WTC11 (cell line): ENCODE measurements around the gene NAT16.

ENCODE experiments used
- HMGA2 ChIP-seq: fragments of 250-450 bp; sonication (Bioruptor Pico); IDR thresholded peaks from 2 replicates; pipeline ENCODE4 v1.4.0; 2021; ENCODE audit warnings: mild to moderate bottlenecking, moderate library complexity
- MYBL2 ChIP-seq: sonication (generic); formaldehyde crosslinking; IDR thresholded peaks from 2 replicates; pipeline ENCODE4 v1.8.1; 2023; ENCODE audit warnings: mild to moderate bottlenecking, moderate library complexity, missing genetic modification reagents
- NFYB ChIP-seq: sonication (generic); formaldehyde crosslinking; conservative IDR thresholded peaks from 2 replicates; pipeline ENCODE4 v1.8.0; 2022; ENCODE audit warnings: low read depth, missing genetic modification reagents
- NR2C2 ChIP-seq: sonication (generic); formaldehyde crosslinking; IDR thresholded peaks from 2 replicates; pipeline ENCODE4 v1.8.0; 2022; ENCODE audit warnings: mild to moderate bottlenecking, missing genetic modification reagents
- NR3C1 ChIP-seq: sonication (generic); formaldehyde crosslinking; conservative IDR thresholded peaks from 2 replicates; pipeline ENCODE4 v1.8.1; 2023; ENCODE audit warnings: low read depth, mild to moderate bottlenecking, missing genetic modification reagents
- SOX15 ChIP-seq: fragments of 250-450 bp; sonication (Bioruptor Pico); IDR thresholded peaks from 2 replicates; pipeline ENCODE4 v1.9.0; 2021; ENCODE audit warnings: mild to moderate bottlenecking
- TCF7 ChIP-seq: sonication (generic); formaldehyde crosslinking; IDR thresholded peaks from 2 replicates; pipeline ENCODE4 v1.8.0; 2022; ENCODE audit warnings: mild to moderate bottlenecking, low read depth, missing genetic modification reagents, moderate library complexity
- TEAD4 ChIP-seq: sonication (generic); formaldehyde crosslinking; IDR thresholded peaks from 2 replicates; pipeline ENCODE4 v1.8.0; 2022; ENCODE audit warnings: mild to moderate bottlenecking, missing genetic modification reagents
- ZNF232 ChIP-seq: sonication (generic); formaldehyde crosslinking; IDR thresholded peaks from 2 replicates; pipeline ENCODE4 v1.8.0; 2022; ENCODE audit warnings: mild to moderate bottlenecking, missing genetic modification reagents
- TF ChIP-seq, protein P1 (sequence below): sonication (generic); formaldehyde crosslinking; IDR thresholded peaks from 2 replicates; pipeline ENCODE4 v1.8.0; 2023; ENCODE audit warnings: missing genetic modification reagents, mild to moderate bottlenecking, borderline replicate concordance
- TF ChIP-seq, protein P2 (sequence below): fragments of 250-450 bp; sonication (Bioruptor Pico); IDR thresholded peaks from 2 replicates; pipeline ENCODE4 v1.9.0; 2021; ENCODE audit warnings: mild to moderate bottlenecking
- TF ChIP-seq, protein P3 (sequence below): fragments of 200-600 bp; IDR thresholded peaks from 2 replicates; pipeline ENCODE4 v1.8.0; 2022; ENCODE audit warnings: antibody characterized with exemption

DNA sequence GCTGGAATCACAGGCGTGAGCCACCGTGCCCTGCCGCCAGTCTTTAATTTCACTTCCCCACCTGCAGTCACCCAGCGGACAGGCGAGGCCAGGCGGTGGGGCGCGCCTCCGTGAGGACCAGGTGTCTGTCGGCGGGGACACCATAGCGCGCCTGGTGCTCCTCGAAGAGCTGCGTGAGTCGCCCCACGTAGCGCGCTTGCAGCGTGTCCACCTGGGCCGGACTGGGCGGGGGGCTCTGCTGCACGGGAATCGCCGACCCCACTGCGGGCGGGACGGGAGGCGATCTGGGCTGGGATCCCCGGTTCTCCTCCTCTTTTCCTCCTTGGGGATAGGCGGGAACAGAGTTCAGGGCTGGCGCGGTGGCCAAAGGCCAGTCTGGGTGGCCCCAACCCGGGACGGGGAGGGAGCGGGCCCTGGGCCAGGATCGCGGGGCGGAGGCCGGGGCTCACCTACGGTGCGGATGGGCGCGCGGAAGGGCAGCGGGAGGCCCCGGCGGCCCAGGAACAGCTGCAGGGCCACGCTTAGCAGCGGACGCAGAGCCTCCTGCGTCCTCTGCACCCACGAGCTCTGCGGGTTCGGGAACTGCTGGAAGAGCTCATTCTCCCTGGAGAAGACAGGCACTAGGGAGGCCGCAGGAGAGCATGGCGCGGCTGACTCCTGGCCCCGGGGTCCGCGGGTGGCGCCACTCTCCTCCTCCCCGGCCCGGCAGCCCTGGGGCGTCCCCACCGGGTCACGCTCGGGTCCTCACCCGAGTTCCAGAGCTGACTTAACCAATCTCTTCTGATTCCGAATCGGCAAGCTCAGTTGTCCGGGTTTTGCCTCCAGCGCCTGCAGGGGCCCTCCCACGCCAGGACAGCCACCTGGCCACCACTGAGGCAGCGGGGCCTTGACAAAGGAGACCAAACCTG is 21.9 kb upstream of the NAT16 start:
- TF ChIP-seq, protein P1, sequence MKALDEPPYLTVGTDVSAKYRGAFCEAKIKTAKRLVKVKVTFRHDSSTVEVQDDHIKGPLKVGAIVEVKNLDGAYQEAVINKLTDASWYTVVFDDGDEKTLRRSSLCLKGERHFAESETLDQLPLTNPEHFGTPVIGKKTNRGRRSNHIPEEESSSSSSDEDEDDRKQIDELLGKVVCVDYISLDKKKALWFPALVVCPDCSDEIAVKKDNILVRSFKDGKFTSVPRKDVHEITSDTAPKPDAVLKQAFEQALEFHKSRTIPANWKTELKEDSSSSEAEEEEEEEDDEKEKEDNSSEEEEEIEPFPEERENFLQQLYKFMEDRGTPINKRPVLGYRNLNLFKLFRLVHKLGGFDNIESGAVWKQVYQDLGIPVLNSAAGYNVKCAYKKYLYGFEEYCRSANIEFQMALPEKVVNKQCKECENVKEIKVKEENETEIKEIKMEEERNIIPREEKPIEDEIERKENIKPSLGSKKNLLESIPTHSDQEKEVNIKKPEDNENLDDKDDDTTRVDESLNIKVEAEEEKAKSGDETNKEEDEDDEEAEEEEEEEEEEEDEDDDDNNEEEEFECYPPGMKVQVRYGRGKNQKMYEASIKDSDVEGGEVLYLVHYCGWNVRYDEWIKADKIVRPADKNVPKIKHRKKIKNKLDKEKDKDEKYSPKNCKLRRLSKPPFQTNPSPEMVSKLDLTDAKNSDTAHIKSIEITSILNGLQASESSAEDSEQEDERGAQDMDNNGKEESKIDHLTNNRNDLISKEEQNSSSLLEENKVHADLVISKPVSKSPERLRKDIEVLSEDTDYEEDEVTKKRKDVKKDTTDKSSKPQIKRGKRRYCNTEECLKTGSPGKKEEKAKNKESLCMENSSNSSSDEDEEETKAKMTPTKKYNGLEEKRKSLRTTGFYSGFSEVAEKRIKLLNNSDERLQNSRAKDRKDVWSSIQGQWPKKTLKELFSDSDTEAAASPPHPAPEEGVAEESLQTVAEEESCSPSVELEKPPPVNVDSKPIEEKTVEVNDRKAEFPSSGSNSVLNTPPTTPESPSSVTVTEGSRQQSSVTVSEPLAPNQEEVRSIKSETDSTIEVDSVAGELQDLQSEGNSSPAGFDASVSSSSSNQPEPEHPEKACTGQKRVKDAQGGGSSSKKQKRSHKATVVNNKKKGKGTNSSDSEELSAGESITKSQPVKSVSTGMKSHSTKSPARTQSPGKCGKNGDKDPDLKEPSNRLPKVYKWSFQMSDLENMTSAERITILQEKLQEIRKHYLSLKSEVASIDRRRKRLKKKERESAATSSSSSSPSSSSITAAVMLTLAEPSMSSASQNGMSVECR (CRISPR knock-in tag), result 0 out of 2 replicates have a peak, but pooled peaks have one; percentile 17
- no peak for TF ChIP-seq MYBL2
- 0 out of 2 replicates have a peak, but pooled peaks have one; percentile 56 for TF ChIP-seq NR3C1 (CRISPR knock-in tag)
- TF ChIP-seq ZNF232 (CRISPR knock-in tag), result no peak
- TF ChIP-seq, protein P2, sequence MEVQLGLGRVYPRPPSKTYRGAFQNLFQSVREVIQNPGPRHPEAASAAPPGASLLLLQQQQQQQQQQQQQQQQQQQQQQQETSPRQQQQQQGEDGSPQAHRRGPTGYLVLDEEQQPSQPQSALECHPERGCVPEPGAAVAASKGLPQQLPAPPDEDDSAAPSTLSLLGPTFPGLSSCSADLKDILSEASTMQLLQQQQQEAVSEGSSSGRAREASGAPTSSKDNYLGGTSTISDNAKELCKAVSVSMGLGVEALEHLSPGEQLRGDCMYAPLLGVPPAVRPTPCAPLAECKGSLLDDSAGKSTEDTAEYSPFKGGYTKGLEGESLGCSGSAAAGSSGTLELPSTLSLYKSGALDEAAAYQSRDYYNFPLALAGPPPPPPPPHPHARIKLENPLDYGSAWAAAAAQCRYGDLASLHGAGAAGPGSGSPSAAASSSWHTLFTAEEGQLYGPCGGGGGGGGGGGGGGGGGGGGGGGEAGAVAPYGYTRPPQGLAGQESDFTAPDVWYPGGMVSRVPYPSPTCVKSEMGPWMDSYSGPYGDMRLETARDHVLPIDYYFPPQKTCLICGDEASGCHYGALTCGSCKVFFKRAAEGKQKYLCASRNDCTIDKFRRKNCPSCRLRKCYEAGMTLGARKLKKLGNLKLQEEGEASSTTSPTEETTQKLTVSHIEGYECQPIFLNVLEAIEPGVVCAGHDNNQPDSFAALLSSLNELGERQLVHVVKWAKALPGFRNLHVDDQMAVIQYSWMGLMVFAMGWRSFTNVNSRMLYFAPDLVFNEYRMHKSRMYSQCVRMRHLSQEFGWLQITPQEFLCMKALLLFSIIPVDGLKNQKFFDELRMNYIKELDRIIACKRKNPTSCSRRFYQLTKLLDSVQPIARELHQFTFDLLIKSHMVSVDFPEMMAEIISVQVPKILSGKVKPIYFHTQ (CRISPR knock-in tag), result no peak
- no peak for TF ChIP-seq TEAD4 (CRISPR knock-in tag)
- no peak for TF ChIP-seq NR2C2 (CRISPR knock-in tag)
- TF ChIP-seq, protein P3, sequence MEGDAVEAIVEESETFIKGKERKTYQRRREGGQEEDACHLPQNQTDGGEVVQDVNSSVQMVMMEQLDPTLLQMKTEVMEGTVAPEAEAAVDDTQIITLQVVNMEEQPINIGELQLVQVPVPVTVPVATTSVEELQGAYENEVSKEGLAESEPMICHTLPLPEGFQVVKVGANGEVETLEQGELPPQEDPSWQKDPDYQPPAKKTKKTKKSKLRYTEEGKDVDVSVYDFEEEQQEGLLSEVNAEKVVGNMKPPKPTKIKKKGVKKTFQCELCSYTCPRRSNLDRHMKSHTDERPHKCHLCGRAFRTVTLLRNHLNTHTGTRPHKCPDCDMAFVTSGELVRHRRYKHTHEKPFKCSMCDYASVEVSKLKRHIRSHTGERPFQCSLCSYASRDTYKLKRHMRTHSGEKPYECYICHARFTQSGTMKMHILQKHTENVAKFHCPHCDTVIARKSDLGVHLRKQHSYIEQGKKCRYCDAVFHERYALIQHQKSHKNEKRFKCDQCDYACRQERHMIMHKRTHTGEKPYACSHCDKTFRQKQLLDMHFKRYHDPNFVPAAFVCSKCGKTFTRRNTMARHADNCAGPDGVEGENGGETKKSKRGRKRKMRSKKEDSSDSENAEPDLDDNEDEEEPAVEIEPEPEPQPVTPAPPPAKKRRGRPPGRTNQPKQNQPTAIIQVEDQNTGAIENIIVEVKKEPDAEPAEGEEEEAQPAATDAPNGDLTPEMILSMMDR, result no peak
- TF ChIP-seq TCF7 (CRISPR knock-in tag), result no peak
- no peak for TF ChIP-seq HMGA2 (CRISPR knock-in tag)
- TF ChIP-seq NFYB (CRISPR knock-in tag), result no peak; the same call in 1 of the 2 replicates
- no peak for TF ChIP-seq SOX15
